Transverse colon (tissue), 4 donors: ENCODE results near the gene SMARCA2. TPM values are rescaled to one million over a fixed set of nuclear protein-coding genes. Genes with fewer than 3 reads are reported as not detected.

Experiments
- DNase-seq: peaks from one replicate; pipeline ENCODE4 v3.0.0-alpha.2; 2019
- H3K27ac ChIP-seq, 4 donors: fragments of 200-600 bp; sonication (generic); 2 replicates each; pipeline ENCODE4 v1.5.1; 2016 to 2018; ENCODE audit warnings: inconsistent platforms in 4 of 4
- H3K27me3 ChIP-seq: fragments of 200-600 bp; sonication (generic); 2 replicates; pipeline ENCODE4 v1.5.1; 2017; ENCODE audit warnings: inconsistent platforms
- H3K36me3 ChIP-seq, 4 donors: fragments of 200-600 bp; sonication (generic); 2 replicates each; pipeline ENCODE4 v1.5.1; 2017 to 2019; ENCODE audit warnings: inconsistent platforms in 4 of 4
- H3K4me1 ChIP-seq, 4 donors: fragments of 200-600 bp; sonication (generic); 2 replicates each; pipeline ENCODE4 v1.5.1; 2017 to 2020; ENCODE audit warnings: inconsistent platforms in 4 of 4
- H3K4me3 ChIP-seq, 4 donors: fragments of 200-600 bp; sonication (generic); 1 replicate in 1 of 4; 2 replicates in 3 of 4; pipeline versions ENCODE4 v1.5.1 to v1.6.1; 2017 to 2019; ENCODE audit warnings: inconsistent platforms in 4 of 4
- H3K9me3 ChIP-seq, 2 donors: fragments of 200-600 bp; sonication (generic); 2 replicates each; pipeline ENCODE4 v1.5.1; 2017 to 2019; ENCODE audit warnings: inconsistent platforms in 2 of 2
- EP300 ChIP-seq: sonication (generic); formaldehyde crosslinking; IDR thresholded peaks from one replicate; pipeline ENCODE4 v1.6.1; 2017; ENCODE audit warnings: antibody characterized with exemption, low read depth
- POLR2A ChIP-seq: fragments of 450-650 bp; IDR thresholded peaks from one replicate; pipeline ENCODE4 v1.6.1; 2016; ENCODE audit warnings: antibody characterized with exemption, mild to moderate bottlenecking, moderate library complexity
- POLR2AphosphoS5 ChIP-seq, 3 donors: sonication (generic); formaldehyde crosslinking; IDR thresholded peaks; one replicate each; pipeline ENCODE4 v1.6.1; 2016; ENCODE audit warnings: antibody characterized with exemption in 3 of 3
- WGBS, 2 donors: methylation state at CpG; one replicate each; pipeline ENCODE4 v1.1.5; 2018; ENCODE audit warnings: low coverage in 1 of 2; 5-methylcytosine and 5-hydroxymethylcytosine counted together
- in situ Hi-C, 4 donors: fragments of 200-750 bp; cut with MboI; loops; one replicate each; pipeline versions ENCODE4 v1.15.0 to v1.15.1; 2017; ENCODE audit warnings: low sequenced_read_pairs in 3 of 4, low pct_ligation_motif_present in 1 of 4, low pct_unique_long_range_greater_than_20kb in 1 of 4
- intact Hi-C: fragments of 100-400 bp; cut with DNase I; formaldehyde crosslinking; loops from one replicate; pipeline ENCODE4 v1.15.1; 2023; ENCODE audit warnings: low total_unique reads
- total RNA-seq, 4 donors: library from RNA; depleted of rRNA; stranded (reverse); fragments of >200 nt; gene quantifications; one replicate each; pipeline ENCODE4 v1.1.0, GENCODE V29; 2016
- TF ChIP-seq, protein P1 (sequence below), 5 experiments: fragments of 200-600 bp in 3 of 5; fragments of 450-650 bp in 2 of 5; sonication (generic) in 3 of 5; IDR thresholded peaks; 1 replicate in 2 of 5; 2 replicates in 3 of 5; pipeline ENCODE4 v1.5.1; 2016 to 2017; ENCODE audit warnings: antibody characterized with exemption in 5 of 5, inconsistent platforms in 3 of 5, mild to moderate bottlenecking in 2 of 5, moderate library complexity in 1 of 5

SMARCA2 gene
- total RNA-seq, 4 donors from 2014 or later = 74.8 to 110 (median 92.4) TPM

DNA sequence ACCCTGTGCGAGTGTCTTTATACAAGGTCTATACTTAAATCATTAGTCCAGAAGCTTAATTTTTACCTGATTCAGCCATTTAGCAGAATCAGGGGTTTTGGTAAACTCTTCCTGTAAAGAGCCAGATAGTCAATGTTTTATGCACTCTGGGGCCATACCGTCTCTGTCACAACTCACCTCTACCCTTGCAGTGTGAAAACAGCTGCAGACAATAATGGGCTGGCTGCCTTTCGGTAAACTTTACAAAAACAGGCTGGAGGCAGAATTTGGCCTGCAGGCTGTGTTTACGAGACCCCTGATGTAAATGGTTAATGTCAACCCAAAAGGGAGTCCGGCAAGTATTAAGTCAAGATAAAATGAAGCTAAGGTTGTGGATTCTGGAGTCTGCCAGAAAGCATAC, 32.8 kb downstream of the SMARCA2 start:
- intact Hi-C loops (loop anchor here (10.0 kb wide), 1 partner anchor 1467 kb away; no protein-coding TSS in a partner anchor), in situ Hi-C loops (no loop called here)
- no peak overlapping the region for H3K4me3 ChIP-seq
- peaks cover 0 to 5% (median 0%) of the 10 kb centered on the region in 4 donors for H3K4me1 ChIP-seq
- no peak for DNase-seq
- H3K27ac ChIP-seq = no peak overlapping the region
- no peaks in the 10 kb centered on the region for H3K27me3 ChIP-seq
- no peak for TF ChIP-seq POLR2A
- TF ChIP-seq, protein P1, sequence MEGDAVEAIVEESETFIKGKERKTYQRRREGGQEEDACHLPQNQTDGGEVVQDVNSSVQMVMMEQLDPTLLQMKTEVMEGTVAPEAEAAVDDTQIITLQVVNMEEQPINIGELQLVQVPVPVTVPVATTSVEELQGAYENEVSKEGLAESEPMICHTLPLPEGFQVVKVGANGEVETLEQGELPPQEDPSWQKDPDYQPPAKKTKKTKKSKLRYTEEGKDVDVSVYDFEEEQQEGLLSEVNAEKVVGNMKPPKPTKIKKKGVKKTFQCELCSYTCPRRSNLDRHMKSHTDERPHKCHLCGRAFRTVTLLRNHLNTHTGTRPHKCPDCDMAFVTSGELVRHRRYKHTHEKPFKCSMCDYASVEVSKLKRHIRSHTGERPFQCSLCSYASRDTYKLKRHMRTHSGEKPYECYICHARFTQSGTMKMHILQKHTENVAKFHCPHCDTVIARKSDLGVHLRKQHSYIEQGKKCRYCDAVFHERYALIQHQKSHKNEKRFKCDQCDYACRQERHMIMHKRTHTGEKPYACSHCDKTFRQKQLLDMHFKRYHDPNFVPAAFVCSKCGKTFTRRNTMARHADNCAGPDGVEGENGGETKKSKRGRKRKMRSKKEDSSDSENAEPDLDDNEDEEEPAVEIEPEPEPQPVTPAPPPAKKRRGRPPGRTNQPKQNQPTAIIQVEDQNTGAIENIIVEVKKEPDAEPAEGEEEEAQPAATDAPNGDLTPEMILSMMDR (IDR thresholded peaks at IDR 0.05) = no peak
- TF ChIP-seq EP300 = no peak
- TF ChIP-seq POLR2AphosphoS5 (IDR thresholded peaks at IDR 0.05) = no peak
- WGBS, 2 donors = 92 to 97% methylated on average over 4 to 5 of the region's 5 CpGs
- H3K9me3 ChIP-seq = no peaks in the 10 kb centered on the region
- H3K36me3 ChIP-seq = no peaks in the 10 kb centered on the region

DNA sequence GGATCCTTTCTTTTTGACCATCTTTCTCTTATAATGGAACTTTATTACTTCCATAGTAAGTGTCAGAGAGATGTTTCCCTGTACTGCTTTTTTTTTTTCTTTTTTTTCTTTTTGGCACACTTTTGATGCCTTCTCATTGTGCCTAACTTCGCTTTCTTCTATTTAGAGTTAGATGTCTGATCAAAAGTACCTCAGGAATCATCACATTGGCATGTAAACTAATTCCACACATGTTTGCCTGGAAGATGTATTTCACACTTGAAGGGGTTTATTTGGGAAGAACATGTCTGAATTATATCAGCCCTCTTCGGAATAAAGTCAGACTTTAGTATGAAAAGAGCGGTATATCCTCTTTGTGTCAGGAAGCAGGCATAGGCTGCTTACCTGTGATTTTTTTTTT, 35.1 kb downstream of the SMARCA2 start:
- H3K27ac ChIP-seq = no peak overlapping the region
- no peaks in the 10 kb centered on the region for H3K9me3 ChIP-seq
- no peaks in the 10 kb centered on the region for H3K27me3 ChIP-seq
- intact Hi-C loops = no loop called here
- no peak for DNase-seq
- peaks cover 0 to 5% (median 0%) of the 10 kb centered on the region in 4 donors for H3K36me3 ChIP-seq
- no peak overlapping the region for H3K4me3 ChIP-seq
- no peak for TF ChIP-seq POLR2AphosphoS5 (IDR thresholded peaks at IDR 0.05)
- no peak for TF ChIP-seq POLR2A
- TF ChIP-seq, protein P1 (IDR thresholded peaks at IDR 0.05) = no peak
- in situ Hi-C loops = no loop called here
- H3K4me1 ChIP-seq = peaks cover 0 to 19% (median 2%) of the 10 kb centered on the region in 4 donors
- 85% methylated on average over 3 of the region's 3 CpGs for WGBS, 2 donors

DNA sequence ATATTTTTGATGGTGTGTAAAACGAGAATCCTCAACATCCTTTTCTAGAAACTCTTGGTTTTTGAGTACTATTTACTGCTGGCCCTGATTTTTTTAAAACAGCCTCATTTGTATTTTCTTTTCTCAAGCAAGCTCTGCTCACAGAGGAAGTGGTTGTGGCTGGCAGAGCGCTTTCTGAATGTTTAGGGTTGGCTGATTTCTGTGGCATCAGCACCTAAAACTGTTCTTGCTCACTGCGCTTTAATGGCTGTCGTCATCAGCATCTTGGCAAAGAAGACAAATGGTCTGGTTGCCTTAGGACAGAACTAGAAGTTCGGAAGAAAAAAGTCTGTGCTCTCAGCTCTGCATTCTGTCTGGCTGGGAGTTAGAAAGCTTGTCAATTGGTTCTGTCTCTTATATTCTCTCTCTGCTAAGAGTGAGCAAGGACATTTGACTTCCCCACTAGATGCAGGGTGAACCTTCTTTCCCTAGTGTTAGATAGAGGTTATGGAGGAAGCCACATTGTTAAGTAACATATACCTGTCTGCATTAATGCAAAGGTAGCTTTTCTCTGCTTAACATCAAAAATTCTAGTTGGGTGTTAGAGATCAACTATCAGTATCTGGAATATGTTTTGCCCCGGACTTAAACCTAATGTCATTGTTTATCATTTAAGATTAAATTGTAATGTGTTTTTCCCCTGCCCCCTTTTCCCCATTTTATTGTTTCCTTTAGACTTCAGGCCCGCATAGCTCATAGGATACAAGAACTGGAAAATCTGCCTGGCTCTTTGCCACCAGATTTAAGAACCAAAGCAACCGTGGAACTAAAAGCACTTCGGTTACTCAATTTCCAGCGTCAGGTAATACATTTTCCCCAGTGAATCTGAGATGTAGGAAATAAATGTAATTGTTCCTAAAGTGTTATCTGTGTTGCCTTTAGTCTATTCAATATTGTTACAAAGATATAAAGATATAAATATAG, 39.0 kb downstream of the SMARCA2 start:
- intact Hi-C loops (loop anchor here (1.0 kb wide), 1 partner anchor 37 kb away; no protein-coding TSS in a partner anchor), in situ Hi-C loops (no loop called here)
- peaks cover 0 to 19% (median 2%) of the 10 kb centered on the region in 4 donors for H3K4me1 ChIP-seq
- H3K4me3 ChIP-seq = no peak overlapping the region
- H3K27me3 ChIP-seq = no peaks in the 10 kb centered on the region
- H3K27ac ChIP-seq = peak overlapping the region; percentile 39 to 71 (median 52)
- H3K9me3 ChIP-seq = no peaks in the 10 kb centered on the region
- TF ChIP-seq POLR2AphosphoS5 (IDR thresholded peaks at IDR 0.05) = peak in 1 of 3 donors; percentile 8
- TF ChIP-seq EP300 = no peak
- peaks cover 0 to 32% (median 13%) of the 10 kb centered on the region in 4 donors for H3K36me3 ChIP-seq
- peak; percentile 52 for DNase-seq
- WGBS, 2 donors = 33 to 61% methylated on average over 10 of the region's 10 CpGs

DNA sequence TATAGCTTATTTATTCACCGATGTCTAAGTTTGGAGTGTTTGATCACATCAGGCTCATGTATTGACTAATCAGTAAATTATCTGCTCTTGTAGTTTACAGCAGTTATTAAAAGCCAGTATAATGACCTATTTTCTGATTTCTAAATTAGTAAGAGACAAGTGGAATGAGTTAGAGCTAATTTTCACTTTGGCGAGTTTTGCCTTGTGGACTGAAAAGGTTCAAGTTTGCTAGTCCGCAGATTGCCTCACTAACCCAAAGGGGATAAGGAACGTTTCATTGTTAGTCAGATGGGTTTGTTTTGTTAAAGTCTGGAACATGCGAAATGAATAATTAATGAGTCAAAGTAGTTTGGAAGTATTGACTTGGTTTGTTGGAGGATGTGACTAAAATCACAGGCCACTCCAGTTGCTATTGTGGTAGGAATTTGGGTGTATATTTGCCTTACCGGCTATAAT, 40.1 kb downstream of the SMARCA2 start:
- peaks cover 0 to 38% (median 15%) of the 10 kb centered on the region in 4 donors for H3K36me3 ChIP-seq
- in situ Hi-C loops = no loop called here
- TF ChIP-seq EP300 (no peak), POLR2A (no peak)
- TF ChIP-seq, protein P1 (IDR thresholded peaks at IDR 0.05) = no peak

More for the DNA sequence above, 40.1 kb downstream of the SMARCA2 start:
- Histone ChIP-seq H3K4me3 (no peak overlapping the region), H3K9me3 (no peaks in the 10 kb centered on the region), H3K27me3 (no peaks in the 10 kb centered on the region), H3K4me1 (peaks cover 0 to 19% (median 2%) of the 10 kb centered on the region in 4 donors), H3K27ac (no peak overlapping the region)
- DNase-seq = no peak
- intact Hi-C loops = no loop called here
- WGBS, 2 donors = 75 to 95% methylated on average over 6 of the region's 6 CpGs
